SIG-M5 treated with dmso at 0.1 percent for 504 hours (cell line): ENCODE measurements around the gene ITGB2.
A peak's percentile ranks its signal among the peaks of the same experiment; 100 is the strongest.
"Not testable (repeated sequence)": the region's sequence is repeated elsewhere in the genome, so short reads cannot be mapped to it uniquely, and the experiment has no call there.

Experiments used
- DNase-seq: peaks from one replicate; lab custom pipeline; 2025; ENCODE audit not compliant: unreplicated experiment; lab: John Stamatoyannopoulos, UW

The ITGB2 gene

GRCh38 chr21:44927587-44928461 is 7.1 kb upstream of the ITGB2 start:
- peak; percentile 97 for DNase-seq

GRCh38 chr21:44927259-44927586 is 6.5 kb upstream of the ITGB2 start:
- no peak for DNase-seq

- peak; percentile 63 for DNase-seq
Measured at GRCh38 chr21:44926331-44927101, 5.8 kb upstream of the ITGB2 start.

- peak; percentile 80 for DNase-seq
Measured at GRCh38 chr21:44925378-44925755, 4.7 kb upstream of the ITGB2 start.

- peak; percentile 98 for DNase-seq
Measured at GRCh38 chr21:44924606-44925377, 4.1 kb upstream of the ITGB2 start.

GRCh38 chr21:44923480-44924084 is 2.9 kb upstream of the ITGB2 start:
- DNase-seq, result peak; percentile 62

GRCh38 chr21:44921928-44922327 is 1.2 kb upstream of the ITGB2 start:
- DNase-seq, result no peak

- DNase-seq, result peak; percentile 49
Measured at GRCh38 chr21:44919913-44920693, 596 bp downstream of the ITGB2 start.

- peak; percentile 70 for DNase-seq
Measured at GRCh38 chr21:44919111-44919912, 1.4 kb downstream of the ITGB2 start.

- no peak for DNase-seq
Measured at GRCh38 chr21:44918581-44919033, 2.1 kb downstream of the ITGB2 start.

- DNase-seq, result no peak
Measured at GRCh38 chr21:44918107-44918470, 2.6 kb downstream of the ITGB2 start.

- DNase-seq, result no peak
Measured at GRCh38 chr21:44917446-44918106, 3.1 kb downstream of the ITGB2 start.

GRCh38 chr21:44916965-44917364 is 3.7 kb downstream of the ITGB2 start:
- no peak for DNase-seq

GRCh38 chr21:44914176-44914874 is 6.4 kb downstream of the ITGB2 start:
- peak; percentile 80 for DNase-seq

- DNase-seq, result no peak
Measured at GRCh38 chr21:44913425-44914175, 7.1 kb downstream of the ITGB2 start.

- DNase-seq, result not testable (repeated sequence)
Measured at GRCh38 chr21:44912506-44913412, 7.9 kb downstream of the ITGB2 start.

- DNase-seq, result no peak
Measured at GRCh38 chr21:44912158-44912473, 8.6 kb downstream of the ITGB2 start.
